Measurements from ENCODE around the gene KLHL7.
"Not testable (repeated sequence)": the region's sequence is repeated elsewhere in the genome, so short reads cannot be mapped to it uniquely, and the experiment has no call there.

The KLHL7 gene

GRCh38 chr7:23184291-23184690, 78.7 kb downstream of the KLHL7 start:
- no peak for DNase-seq

- no peak for DNase-seq
Observed at GRCh38 chr7:23184709-23185359, 79.2 kb downstream of the KLHL7 start.

- DNase-seq: no peak
Observed at GRCh38 chr7:23185980-23186379, 80.4 kb downstream of the KLHL7 start.

DNA sequence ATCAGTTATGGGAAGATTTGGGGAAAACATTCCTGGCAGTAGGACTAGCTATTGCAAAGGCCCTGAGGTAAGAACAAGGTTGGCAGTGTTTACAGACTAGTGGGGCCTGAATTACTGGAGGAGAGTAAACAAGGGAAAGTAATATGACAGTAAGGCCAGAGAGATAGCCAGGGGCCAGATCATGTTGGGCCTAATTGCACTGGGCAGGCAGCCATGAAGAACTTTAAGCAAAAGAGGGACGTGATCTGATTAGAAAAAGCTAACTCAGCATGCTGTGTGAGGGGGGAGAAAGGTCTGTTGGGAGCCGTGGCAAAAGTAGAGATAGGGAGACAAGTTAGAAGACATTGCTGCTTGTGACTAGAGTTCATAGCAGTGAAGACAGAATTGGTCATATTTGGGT, 85.4 kb downstream of the KLHL7 start:
- DNase-seq: no peak

GRCh38 chr7:23193650-23194227, 88.2 kb downstream of the KLHL7 start:
- not testable (repeated sequence) for DNase-seq

GRCh38 chr7:23196306-23196705, 90.7 kb downstream of the KLHL7 start:
- DNase-seq: no peak

DNA sequence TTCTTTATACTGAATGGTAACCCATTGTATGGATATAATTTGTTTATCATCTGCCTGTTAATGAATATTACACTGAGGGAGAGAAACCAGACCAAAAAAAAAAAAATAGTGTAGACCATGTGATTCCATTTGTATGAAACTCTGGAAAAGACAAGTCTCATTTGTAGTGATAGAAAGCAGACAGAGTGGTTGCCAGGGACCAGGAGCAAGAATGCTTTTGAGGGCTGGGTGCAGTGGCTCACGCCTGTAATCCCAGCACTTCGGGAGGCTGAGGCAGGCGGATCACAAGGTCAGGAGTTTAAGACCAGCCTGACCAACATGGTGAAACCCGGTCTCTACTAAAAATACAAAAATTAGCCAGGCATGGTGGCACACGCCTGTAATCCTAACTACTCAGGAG, 92.2 kb downstream of the KLHL7 start:
- not testable (repeated sequence) for DNase-seq

- no peak for DNase-seq
Observed at GRCh38 chr7:23200331-23200730, 94.7 kb downstream of the KLHL7 start.

- no peak for DNase-seq
Observed at GRCh38 chr7:23204241-23204640, 98.7 kb downstream of the KLHL7 start.

DNA sequence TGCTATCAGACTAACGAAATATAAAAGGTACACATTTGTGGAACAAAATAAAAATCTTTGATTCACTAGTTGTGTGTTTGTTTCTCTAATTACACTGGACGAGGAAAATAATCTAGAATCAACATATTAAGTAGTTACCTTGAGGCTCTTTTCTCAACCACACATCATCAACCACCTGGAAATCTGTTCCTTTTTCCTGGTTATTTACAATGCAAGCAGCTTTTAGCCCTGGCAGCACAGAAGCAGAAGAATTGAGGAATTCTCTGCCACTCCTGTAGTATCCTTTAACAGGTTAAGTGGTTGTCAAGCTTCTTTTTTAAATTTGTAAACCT, 100.0 kb downstream of the KLHL7 start:
- no peak for DNase-seq

DNA sequence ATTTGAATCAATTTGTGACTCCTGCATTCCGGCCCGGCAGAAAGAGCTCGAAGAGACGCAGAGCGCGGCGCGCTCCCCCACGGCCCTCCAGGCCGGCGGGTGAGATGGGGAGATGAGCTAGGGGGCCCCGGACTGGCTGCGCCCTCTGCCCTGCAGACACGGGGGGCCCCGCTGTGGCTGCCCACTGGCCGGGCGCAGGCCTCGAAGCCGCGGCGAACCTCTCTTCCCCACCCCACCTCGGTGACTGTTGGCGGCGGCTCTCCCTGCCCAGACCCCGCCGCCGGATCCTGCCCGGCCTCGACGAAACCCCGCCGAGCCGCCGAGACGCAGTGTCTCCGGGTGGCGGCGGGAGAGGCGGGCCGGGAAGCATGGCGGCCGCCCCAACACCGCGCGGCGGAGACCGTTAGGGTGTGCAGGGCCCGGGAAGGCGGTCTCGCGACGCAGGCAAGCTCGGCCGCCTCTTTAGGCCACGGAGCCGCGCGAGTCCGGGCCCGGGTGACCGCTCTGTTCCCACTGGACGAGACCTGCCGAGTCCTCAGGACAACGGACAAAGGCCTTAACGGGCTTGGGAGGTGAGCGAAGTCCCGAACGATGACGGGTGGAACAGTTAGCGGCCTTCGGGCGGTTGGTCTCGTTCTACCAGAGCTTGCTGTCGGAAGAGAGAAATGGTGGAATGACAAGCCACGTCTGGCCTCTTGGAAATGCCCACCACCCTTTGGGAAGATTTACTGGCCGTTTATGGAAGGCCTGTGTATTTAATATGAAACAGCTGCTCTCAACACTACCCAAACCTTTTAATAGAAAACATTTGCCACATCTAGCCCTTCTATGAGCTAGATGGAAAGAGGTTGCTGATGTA, 100.6 kb downstream of the KLHL7 start:
- no peak for DNase-seq

GRCh38 chr7:23207021-23207420, 101.4 kb downstream of the KLHL7 start:
- no peak for DNase-seq

GRCh38 chr7:23207884-23208283, 102.3 kb downstream of the KLHL7 start:
- DNase-seq: no peak

- no peak for DNase-seq
Observed at GRCh38 chr7:23208316-23208715, 102.7 kb downstream of the KLHL7 start.

GRCh38 chr7:23210506-23210905, 104.9 kb downstream of the KLHL7 start:
- no peak for DNase-seq

DNA sequence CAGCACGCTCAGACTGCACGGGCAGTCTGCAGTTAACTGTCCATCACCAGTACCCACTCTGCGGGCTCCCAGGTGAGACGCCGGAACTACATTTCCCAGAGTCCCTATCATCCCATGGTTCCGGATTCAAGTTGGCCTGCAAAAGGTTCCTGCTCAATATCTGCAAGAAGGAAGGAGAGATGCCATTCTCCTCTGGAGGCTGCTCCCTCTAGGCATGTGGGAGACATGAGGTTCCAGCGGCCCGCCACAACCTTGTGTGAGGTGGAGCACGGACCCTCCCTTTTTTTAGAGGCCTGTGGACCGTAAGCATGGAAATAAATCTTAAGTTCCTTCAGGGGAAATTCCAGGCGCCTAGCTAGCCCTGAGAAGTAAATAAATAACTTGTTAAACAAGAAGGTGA, 106.0 kb downstream of the KLHL7 start:
- no peak for DNase-seq

DNA sequence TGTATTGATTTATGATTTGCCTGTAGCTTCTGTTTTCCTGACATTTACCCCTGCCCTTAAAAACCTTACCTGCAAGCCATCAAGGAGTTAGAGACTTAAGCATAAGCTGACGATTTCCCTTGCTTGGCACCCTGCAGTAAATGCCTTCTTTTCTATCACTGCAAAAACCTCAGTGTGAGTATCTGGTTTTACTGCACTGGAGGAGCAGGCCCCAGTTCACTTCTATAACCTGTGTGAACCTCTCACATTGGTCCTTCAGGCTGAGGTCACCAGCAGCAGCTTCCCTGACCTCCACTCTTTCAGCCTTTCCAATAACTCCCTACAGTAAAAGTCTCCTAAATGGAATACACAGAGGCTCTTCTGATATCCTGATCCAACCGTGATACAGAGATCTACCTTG, 106.8 kb downstream of the KLHL7 start:
- DNase-seq: no peak

DNA sequence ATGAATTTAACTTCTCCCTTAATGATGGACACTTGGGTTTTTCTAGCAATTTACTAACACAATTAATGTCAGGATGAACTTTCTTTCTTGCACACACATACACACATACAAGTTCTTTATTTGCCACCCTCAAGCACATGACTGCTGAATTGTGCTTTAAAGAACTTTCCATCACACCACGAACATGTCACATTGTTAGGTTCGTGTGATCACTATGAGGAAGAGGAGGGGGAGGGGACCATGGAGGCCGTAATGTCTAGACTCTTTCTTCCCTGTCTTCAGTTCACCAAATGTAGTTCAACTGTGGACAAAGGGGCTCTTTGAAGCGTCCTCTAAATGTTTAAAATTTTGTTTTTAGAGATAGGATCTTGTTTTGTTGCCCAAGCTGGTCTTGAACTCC, 107.3 kb downstream of the KLHL7 start:
- no peak for DNase-seq

- no peak for DNase-seq
Observed at GRCh38 chr7:23213755-23214154, 108.2 kb downstream of the KLHL7 start.

GRCh38 chr7:23214423-23214822, 108.8 kb downstream of the KLHL7 start:
- DNase-seq: no peak

DNA sequence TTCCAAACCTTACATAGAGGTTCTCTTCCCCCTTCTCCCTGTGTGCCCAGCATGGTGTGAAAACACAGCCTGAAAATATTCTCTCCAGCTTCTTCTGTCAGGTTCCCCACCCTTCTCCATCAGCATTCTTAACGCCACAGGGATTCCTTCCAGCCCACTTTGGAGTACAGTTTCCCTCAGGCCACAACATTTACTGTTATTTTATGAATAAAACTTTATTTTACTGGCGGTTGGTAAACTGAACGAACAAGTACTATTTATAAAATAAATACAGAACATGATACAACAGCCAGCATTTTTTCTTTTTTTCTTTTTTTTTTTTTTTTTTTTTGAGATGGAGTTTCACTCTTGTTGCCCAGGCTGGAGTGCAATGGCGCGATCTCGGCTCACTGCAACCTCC, 109.4 kb downstream of the KLHL7 start:
- DNase-seq: no peak

- no peak for DNase-seq
Observed at GRCh38 chr7:23216021-23216420, 110.4 kb downstream of the KLHL7 start.

DNA sequence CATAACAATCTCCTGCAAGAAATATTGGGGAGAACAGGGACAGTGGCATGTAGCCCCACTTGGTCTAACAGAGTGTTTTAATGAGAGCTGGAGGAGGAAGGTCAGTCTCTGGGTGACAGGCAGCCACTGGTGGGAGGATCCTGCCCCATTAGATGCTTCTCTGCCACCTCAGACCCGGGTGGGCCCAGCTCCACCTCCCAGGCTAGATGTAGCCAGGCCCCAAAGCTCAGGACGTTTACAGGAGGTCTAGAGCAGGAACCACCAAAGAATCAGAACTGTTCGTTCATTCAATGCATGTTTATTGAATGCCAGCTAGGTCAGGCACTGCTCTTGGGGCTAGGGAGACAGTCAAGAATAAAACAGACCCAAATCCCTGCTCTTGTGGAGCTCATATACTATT, 112.6 kb downstream of the KLHL7 start:
- DNase-seq: no peak

GRCh38 chr7:23220690-23221305, 115.2 kb downstream of the KLHL7 start:
- no peak for DNase-seq

Measured in stimulated activated CD4-positive, alpha-beta T cell treated with anti-CD3 and anti-CD28 coated beads, Interleukin-2, amount 100 ng/mL, for 24 hours (primary cell).